Upper lobe of right lung (tissue), 1 donor: ENCODE data around the gene WAC. TPM values are rescaled to one million over a fixed set of nuclear protein-coding genes. Genes with fewer than 3 reads are reported as not detected.

Experiments used
- ATAC-seq: fragments of 200-7000 bp; cut with Tn5 transposase; one replicate; pipeline ENCODE4 v1.9.1; 2020; ENCODE audit warnings: mild to moderate bottlenecking, moderate library complexity
- DNase-seq: peaks from one replicate; pipeline ENCODE4 v3.0.0-alpha.2; 2020
- H3K27ac ChIP-seq: fragments of 200-600 bp; one replicate; pipeline ENCODE4 v1.8.0; 2022
- H3K27me3 ChIP-seq: fragments of 200-600 bp; one replicate; pipeline ENCODE4 v1.8.0; 2022; ENCODE audit warnings: mild to moderate bottlenecking
- H3K36me3 ChIP-seq: fragments of 200-600 bp; one replicate; pipeline ENCODE4 v1.8.0; 2022
- H3K4me1 ChIP-seq: fragments of 200-600 bp; one replicate; pipeline ENCODE4 v1.8.0; 2022
- H3K4me3 ChIP-seq: fragments of 200-600 bp; one replicate; pipeline ENCODE4 v1.8.0; 2022; ENCODE audit warnings: mild to moderate bottlenecking
- H3K9me3 ChIP-seq: fragments of 200-600 bp; one replicate; pipeline ENCODE4 v1.8.0; 2022
- intact Hi-C: fragments of 100-400 bp; cut with DNase I; formaldehyde crosslinking; loops from one replicate; pipeline ENCODE4 v1.11.0; 2022
- total RNA-seq: library from RNA; stranded (reverse); fragmentation: NEBNext Ultra II Directional; extraction: Animal tissue kit (Norgen Biotek cat#: 25700); gene quantifications from one replicate; pipeline ENCODE4 v1.2.1, GENCODE V29; 2021
- TF ChIP-seq, protein P1 (sequence below): fragments of 200-600 bp; IDR thresholded peaks from one replicate; pipeline ENCODE4 v1.8.0; 2022; ENCODE audit warnings: antibody characterized with exemption
- donor health status: DM: no; HTN: yes; CAD: no; lungs with severe emphysema.

The WAC gene
- total RNA-seq, 1 donor from 2014 or later: 122 TPM

DNA sequence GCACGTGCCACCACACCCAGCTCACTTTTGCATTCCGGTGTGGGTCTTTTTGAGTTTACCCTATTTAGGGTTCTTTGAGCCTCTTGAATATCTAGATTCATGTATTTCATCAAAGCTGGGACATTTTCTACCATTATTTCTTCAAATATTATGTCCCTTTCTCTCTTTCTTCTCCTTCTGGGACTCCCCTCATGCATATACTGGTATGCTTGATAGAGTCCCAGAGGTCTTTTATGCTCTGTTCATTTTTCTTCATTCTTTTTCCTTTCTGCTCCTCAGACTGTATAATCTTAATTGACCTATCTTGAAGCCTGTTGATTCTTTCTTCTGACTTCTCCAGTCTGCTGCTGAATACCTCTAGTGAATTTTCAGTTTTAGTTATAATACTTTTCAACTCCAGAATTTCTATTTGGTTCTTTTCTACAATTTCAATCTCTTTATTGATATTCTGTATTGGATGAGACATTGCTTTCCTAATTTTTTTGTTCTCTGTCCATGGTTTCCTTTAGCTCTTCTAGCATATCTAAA lies 9.1 kb upstream of the WAC start:
- DNase-seq (no peak), ATAC-seq (no peak)
- Histone ChIP-seq H3K4me1 (no peaks in the 10 kb centered on the region), H3K4me3 (no peak overlapping the region), H3K9me3 (no peaks in the 10 kb centered on the region), H3K27ac (no peak overlapping the region), H3K36me3 (peaks cover 18% of the 10 kb centered on the region), H3K27me3 (no peaks in the 10 kb centered on the region)
- TF ChIP-seq, protein P1, sequence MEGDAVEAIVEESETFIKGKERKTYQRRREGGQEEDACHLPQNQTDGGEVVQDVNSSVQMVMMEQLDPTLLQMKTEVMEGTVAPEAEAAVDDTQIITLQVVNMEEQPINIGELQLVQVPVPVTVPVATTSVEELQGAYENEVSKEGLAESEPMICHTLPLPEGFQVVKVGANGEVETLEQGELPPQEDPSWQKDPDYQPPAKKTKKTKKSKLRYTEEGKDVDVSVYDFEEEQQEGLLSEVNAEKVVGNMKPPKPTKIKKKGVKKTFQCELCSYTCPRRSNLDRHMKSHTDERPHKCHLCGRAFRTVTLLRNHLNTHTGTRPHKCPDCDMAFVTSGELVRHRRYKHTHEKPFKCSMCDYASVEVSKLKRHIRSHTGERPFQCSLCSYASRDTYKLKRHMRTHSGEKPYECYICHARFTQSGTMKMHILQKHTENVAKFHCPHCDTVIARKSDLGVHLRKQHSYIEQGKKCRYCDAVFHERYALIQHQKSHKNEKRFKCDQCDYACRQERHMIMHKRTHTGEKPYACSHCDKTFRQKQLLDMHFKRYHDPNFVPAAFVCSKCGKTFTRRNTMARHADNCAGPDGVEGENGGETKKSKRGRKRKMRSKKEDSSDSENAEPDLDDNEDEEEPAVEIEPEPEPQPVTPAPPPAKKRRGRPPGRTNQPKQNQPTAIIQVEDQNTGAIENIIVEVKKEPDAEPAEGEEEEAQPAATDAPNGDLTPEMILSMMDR: no peak
- intact Hi-C loops: no loop called here

DNA sequence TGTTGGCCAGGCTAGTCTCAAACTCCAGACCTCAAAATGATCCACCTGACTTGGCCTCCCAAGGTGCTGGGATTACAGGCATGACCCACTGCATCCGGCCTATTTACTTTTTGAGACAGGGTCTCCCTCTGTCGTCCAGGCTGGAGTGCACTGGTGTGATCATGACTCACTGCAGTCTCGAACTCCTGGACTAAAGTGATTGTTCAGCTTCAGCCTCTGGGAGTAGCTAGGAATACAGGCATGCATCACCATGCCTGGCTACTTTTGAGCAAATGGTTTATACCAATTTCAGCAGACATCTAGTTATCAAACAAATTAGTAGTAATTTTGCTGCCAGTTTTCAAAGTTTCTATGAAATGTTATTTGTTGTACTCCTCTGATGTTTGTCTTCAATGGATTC lies 2.2 kb upstream of the WAC start:
- ATAC-seq: no peak
- H3K9me3 ChIP-seq: no peaks in the 10 kb centered on the region
- H3K27ac ChIP-seq: no peak overlapping the region
- no peak for DNase-seq
- TF ChIP-seq, protein P1: no peak
- H3K36me3 ChIP-seq: peaks cover 12% of the 10 kb centered on the region
- intact Hi-C loops: no loop called here
- H3K27me3 ChIP-seq: no peaks in the 10 kb centered on the region
- peaks cover 32% of the 10 kb centered on the region for H3K4me1 ChIP-seq
- H3K4me3 ChIP-seq: no peak overlapping the region

DNA sequence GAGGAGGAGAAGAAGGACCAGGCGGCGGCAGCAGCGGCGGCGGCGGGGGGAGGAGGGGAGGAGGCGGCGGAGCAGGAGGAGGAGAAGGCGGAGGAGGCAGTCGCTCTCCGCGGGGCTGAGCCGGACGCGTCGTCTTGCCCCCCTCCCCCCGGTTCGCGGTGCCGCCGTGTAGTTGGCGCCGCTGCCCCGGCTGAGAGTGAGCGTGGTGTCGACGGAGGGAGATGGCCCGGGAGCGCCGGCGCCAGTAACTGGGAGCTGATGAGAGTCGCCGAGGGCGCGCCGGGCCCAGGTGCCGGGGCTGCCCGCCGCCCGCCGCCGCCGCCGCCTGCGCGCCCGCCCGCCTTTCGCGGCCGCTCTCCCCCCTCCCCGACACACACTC lies 257 bp downstream of the WAC start:
- peaks cover 35% of the 10 kb centered on the region for H3K36me3 ChIP-seq
- no peaks in the 10 kb centered on the region for H3K27me3 ChIP-seq
- H3K4me1 ChIP-seq: peaks cover 45% of the 10 kb centered on the region
- TF ChIP-seq, protein P1: no peak
- H3K27ac ChIP-seq: peak overlapping the region; percentile 100
- intact Hi-C loops: no loop called here
- H3K9me3 ChIP-seq: no peaks in the 10 kb centered on the region
- ATAC-seq (no peak), DNase-seq (no peak)
- H3K4me3 ChIP-seq: peak overlapping the region; percentile 91

DNA sequence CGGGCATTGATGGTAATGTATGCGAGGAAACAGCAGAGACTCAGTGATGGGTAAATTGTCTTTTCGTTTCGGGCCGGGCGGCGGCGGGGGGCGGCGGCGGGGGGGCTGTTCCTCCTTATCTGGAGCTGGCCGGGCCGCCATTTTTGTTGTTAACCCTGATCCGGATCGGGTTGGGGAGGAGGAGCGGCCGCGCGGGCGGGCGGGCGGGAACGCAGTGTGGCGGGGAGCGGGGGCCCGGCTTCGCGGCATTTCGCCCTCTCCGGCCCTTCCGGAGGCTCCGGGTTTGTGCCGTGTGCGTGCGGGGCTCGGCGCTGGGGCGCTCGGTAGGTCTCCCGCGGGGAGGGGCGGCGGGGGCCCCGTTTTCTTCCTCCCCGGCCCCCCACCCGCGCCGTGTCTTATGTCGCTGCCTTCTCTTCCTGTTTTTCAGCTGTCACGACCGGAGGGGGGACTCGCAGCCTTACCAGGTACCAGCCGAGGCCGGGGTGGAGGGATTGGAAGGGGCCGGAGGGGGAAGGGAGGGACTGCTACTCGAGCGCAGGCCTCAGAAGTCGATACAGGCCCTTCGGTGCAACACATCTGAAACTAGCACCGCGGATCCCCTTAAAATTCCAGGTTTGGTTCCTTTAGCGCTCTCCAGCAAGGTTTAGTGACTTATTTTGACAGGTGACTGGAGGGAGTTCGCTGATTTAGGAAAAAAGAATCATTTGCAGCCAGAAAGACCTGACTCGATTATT lies 820 bp downstream of the WAC start:
- H3K4me1 ChIP-seq: peaks cover 45% of the 10 kb centered on the region
- peak; percentile 36 for ATAC-seq

DNA sequence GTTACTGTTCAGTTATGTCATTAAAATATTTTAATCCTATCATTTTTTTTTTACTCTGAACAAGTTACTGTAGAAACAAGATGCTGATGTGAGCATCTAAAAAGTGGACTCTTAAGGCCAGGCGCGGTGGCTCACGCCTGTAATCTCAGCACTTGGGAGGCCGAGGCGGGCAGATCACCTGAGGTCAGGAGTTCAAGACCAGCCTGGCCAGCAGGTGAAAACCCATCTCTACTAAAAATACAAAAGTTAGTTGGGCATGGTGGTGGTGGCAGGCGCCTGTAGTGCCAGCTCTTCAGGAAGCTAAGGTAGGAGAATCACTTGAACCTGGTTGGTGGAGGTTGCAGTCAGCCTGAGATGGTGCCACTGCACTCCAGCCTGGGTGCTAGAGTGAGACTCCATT lies 2.9 kb downstream of the WAC start:
- Histone ChIP-seq H3K27ac (no peak overlapping the region), H3K4me3 (no peak overlapping the region), H3K4me1 (peaks cover 34% of the 10 kb centered on the region), H3K27me3 (no peaks in the 10 kb centered on the region), H3K9me3 (no peaks in the 10 kb centered on the region), H3K36me3 (peaks cover 62% of the 10 kb centered on the region)
- TF ChIP-seq, protein P1: no peak
- ATAC-seq (no peak), DNase-seq (no peak)
- intact Hi-C loops: no loop called here

More for the DNA sequence above, 820 bp downstream of the WAC start:
- H3K27me3 ChIP-seq: no peaks in the 10 kb centered on the region
- TF ChIP-seq, protein P1: no peak
- H3K27ac ChIP-seq: peak overlapping the region; percentile 100
- H3K36me3 ChIP-seq: peaks cover 40% of the 10 kb centered on the region
- intact Hi-C loops: no loop called here
- no peaks in the 10 kb centered on the region for H3K9me3 ChIP-seq
- H3K4me3 ChIP-seq: peak overlapping the region; percentile 91
- peak; percentile 88 for DNase-seq
